Stimulated activated CD4-positive, alpha-beta T cell treated with anti-CD3 and anti-CD28 coated beads, Interleukin-4, amount 100 ng/mL, for 24 hours (primary cell): Measurements from ENCODE around the gene DDIAS.
"Not testable (repeated sequence)": the region's sequence is repeated elsewhere in the genome, so short reads cannot be mapped to it uniquely, and the experiment has no call there.

Source experiments
- DNase-seq: peaks from one replicate; pipeline ENCODE4 v3.0.0-alpha.2; 2020

Gene DDIAS, protein sequence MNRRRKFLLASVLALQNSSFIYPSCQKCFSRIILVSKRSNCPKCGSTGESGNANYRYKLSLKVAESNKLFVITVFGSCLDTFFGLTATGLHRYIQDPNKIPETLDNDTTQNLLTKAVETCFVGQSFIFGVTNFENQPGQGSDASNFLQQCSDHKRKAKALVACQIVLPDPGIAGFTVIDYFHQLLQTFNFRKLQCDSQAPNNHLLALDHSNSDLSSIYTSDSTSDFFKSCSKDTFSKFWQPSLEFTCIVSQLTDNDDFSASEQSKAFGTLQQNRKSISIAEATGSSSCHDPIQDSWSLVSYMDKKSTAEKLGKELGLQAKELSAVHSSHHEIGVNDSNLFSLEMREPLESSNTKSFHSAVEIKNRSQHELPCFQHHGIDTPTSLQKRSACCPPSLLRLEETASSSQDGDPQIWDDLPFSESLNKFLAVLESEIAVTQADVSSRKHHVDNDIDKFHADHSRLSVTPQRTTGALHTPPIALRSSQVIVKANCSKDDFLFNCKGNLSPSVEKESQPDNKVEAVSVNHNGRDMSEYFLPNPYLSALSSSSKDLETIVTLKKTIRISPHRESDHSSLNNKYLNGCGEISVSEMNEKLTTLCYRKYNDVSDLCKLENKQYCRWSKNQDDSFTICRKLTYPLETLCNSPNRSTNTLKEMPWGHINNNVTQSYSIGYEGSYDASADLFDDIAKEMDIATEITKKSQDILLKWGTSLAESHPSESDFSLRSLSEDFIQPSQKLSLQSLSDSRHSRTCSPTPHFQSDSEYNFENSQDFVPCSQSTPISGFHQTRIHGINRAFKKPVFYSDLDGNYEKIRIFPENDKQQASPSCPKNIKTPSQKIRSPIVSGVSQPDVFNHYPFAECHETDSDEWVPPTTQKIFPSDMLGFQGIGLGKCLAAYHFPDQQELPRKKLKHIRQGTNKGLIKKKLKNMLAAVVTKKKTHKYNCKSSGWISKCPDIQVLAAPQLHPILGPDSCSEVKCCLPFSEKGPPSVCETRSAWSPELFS

DNA sequence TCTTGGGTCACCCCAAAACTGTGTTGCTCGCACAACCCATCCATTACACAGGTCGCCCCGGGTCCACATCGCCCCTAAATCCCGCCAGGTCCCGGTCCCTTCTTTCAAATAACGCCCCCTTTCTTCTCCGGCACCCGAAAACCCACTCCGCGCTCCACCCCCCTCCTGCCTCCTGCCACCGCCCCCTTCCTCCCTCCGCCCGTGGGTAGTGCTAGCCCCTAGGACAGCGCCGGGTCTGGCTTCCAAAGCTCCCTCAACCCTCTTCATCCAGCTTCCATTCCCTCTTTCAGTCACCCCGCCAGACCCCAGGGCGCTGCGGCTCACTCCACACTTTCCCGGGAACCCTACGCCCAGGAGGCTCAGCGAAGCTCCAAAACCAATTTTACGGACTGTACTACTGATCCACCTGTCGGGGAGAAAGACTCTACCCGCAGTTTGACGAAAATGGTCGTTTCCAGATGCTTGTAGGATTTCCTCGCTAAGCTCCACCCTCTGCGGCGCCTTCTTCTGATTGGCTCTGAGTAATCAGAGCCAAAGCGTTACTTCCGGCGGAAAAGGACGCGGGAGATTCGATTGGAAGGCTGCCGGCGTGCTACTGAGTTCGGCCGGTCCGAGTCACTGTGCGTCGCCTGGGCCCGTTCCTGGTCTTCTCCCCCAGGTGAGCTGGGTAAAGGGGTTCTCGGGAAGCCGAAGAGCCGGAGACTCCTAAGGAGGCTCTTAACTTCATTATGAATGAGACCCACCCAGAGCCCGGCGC, at the start of gene DDIAS:
Gene DDIAS (plus strand): TSS at position 572 of the 757 bp plus-strand sequence. CDS start 13,003 bp downstream, outside the sequence.
- DNase-seq, result peak; percentile 96

DNA sequence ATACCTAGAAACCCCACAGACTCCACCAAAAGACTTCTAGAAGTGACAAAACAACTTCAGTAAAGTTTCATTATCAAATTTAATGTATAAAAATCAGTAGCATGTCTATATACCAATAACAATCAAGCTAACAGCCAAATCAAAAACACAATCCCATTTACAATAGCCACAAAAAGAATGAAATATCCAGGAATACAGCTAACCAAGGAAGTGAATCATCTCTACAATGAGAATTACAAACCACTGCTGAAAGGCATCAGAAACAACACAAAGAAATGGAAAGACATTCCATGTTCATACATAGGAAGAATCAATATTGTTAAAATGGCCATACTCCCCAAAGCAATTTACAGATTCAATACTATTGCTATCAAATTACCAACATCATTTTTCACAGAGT, 47.3 kb upstream of the DDIAS start:
- DNase-seq, result no peak

DNA sequence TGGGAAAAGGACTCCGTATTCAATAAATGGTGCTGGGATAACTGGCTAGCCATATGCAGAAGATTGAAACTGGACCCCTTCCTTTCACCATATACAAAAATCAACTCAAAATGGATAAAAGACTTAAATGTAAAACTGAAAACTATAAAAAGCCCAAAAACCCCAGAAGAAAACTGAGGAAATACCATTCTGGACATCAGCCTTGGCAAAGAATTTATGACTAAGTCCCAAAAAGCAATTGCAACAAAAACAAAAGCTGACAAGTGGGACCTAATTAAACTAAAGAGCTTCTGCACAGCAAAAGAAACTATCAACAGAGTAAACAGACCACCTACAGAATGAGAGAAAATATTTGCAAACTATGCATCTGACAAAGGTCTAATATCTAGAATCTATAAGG, 46.6 kb upstream of the DDIAS start:
- DNase-seq, result not testable (repeated sequence)

DNA sequence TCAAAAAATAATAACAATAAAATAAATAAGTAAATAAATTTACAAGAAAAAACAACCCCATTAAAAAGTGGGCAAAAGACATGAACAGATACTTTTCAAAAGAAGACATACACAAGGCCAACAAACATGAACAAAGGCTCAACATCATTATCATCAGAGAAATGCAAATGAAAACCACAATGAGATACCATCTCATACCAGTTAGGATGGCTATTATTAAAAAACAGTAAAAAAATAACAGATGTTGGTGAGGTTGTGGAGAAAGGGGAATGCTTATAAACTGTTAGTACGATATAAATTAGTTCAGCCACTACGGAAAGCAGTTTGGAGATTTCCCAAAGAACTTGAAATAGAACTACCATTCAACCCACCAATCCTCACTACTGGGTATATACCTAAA, 45.9 kb upstream of the DDIAS start:
- DNase-seq, result no peak

DNA sequence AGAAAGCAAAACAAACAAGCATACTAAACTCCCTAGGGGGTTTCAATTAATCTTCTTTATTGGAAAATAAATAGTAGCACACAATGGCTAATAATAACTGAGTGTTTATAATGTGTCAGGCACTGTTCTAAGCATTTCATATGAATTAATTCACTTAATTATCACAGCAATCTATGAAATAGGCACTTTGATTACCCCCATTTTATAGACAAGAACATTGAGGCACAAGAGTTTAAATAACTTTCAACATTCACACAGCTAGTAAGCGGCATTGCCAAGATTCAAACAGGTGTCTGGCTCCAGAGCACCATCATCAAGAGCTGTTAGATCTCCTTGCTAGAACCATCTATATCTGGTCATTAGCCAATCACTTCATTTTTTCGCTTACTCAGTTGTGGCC, 44.4 kb upstream of the DDIAS start:
- no peak for DNase-seq

DNA sequence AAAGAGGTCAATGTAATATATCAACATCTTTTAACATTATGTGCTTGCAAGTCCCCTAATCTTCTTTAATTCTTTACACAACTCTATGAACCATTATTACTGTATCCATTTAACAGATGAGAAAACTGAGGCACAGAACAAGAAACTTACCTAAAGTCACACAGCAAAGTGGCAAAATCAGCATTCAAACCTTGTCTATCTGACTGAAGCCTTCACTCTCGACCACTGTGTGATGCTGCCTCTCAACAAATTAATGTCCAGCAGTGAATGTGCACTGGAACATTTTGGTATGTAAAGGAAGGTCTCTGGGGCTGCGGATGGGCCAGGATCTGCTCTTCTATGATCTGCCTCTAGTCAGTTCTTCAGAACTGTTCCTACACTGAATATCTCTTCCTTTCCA, 43.4 kb upstream of the DDIAS start:
- DNase-seq, result no peak

DNA sequence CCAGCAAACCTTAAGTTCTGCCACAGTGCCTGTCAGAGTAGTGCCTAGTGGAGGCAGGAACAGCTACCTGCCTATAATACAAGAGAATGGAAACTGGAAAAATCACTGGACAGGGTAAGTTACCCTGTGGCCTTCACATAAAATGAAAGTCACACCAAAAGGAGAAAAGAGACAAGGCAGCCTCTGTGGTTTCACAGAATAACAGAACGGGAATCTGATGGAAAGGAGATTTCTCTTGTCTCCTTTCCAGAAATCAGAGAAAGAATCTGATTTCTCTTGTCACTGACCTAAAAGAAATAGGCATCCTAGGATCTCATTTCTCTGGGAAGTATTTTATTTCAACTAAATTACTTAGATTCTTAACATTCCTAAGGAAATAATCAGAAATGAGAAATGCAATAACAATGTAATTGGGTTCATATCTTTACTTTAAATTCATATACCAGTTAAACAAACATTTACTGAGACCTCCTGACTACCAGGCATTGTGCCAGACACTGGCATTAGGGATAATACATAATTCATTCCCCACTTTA, 42.9 kb upstream of the DDIAS start:
- DNase-seq, result no peak

DNA sequence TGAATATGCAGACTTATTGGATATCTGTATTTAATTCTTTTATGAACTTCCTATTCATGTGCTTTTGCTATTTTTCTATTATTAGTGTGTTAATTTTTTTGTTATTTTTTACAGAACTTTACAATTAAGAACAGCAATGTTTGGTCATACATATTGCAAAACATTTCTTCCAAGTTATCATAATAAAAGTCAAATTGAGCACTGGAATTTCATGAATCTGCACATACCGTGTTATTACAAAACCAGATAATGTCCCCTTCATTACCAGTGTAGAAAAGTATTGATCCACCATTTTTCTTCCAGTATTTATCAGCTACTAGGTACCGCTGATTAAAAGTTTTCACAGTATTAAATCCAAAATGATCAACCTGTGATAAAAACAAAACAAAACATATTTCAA, 41.8 kb upstream of the DDIAS start:
- no peak for DNase-seq

DNA sequence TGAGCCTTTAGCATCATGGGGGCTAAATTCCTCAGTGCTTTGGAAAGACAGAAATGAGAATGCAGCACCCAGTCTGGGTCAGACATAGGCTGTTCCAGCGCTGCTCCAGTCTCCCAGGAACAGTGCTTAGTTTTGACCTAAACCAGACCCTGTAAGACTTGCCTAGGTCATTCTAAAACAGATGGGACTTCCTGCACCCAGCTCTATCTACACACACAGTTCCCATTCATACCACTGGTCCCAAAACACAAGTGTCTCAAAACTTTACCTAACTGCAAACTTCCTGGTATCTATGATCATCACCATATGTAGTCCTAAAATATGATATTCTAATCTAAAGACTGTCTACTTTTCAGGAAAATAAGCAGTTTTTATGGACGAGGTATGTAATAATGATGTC, 39.2 kb upstream of the DDIAS start:
- DNase-seq, result no peak

DNA sequence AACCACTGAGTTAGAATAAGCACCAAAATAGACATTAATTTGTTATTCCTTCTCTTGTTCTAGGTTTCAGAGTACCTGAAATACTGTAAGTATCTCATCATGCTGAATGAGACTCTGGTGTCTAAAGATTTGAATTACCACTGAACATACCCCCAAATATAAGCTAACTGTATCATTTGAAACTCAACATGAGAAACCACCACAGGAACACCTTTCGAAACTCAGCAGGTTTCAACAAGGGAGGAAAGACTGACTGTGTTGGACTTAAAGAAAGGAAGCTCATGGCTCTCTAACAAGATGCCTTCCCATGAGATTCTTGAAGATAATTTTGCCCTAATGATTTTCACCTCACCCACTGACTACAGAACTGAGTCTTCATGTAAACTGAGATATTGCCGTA, 38.3 kb upstream of the DDIAS start:
- DNase-seq, result no peak

DNA sequence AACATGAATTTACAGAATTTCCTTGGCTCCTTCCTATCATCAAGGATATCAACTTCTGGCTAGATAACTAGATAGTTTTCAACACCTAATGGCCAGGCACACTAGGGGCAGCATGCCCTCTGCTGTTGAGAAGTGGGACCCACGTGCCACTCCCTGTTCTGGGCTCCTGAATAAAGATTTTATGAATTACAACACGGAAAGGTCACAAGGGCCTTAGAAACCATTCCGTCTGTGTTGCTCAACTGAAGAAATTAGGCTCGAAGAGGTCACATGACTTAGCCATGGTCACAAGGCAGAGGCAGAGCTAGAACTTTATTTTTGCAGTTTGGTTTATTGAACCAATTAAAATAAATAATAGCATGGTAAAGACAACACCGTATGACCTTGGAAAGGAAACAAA, 37.3 kb upstream of the DDIAS start:
- no peak for DNase-seq

DNA sequence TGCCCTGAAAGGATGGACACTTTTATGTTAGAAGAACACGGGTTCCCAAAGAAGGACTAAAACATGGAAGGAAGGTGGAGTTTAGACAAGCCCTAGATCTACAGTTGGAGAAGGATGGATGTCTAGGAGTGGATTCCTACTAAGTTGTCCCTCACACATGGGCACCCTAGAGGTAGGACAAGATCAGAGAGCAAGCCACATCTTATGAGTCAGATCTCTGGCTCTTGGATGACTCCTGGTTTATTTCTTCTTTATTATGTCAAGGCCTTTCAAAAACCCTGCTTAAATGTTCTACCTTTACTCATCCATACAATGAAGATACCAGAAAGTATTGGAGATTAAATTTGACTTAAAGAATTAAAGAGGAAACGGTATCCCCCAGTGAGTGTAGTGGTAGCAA, 35.7 kb upstream of the DDIAS start:
- no peak for DNase-seq

DNA sequence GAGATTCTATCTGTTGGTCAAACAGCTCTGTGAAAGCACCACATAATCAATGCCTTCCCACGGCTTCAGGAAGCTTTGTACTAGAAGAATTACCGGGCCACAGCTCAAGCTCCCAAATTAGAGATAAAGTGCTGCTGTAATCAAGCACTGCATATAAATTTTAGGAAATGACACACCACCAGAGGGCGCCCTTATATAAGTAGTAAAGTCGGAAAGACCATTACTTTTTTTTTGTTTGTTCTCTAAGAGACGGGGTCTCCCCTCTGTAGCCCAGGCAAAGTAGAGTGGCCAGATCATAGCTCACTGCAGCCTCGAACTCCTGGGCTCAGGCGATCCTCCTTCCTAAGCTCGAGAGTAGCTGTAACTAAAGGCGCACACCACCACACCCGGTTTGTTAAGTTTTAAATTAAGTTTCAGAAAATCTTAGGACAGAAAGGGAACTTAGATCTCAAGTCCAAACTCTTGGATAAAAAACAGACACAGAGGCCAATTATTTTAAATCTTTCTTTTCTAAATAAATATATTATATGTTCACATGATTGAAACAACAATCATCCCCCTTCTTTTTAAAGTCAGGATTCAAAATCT, 33.9 kb upstream of the DDIAS start:
- DNase-seq, result peak; percentile 84

DNA sequence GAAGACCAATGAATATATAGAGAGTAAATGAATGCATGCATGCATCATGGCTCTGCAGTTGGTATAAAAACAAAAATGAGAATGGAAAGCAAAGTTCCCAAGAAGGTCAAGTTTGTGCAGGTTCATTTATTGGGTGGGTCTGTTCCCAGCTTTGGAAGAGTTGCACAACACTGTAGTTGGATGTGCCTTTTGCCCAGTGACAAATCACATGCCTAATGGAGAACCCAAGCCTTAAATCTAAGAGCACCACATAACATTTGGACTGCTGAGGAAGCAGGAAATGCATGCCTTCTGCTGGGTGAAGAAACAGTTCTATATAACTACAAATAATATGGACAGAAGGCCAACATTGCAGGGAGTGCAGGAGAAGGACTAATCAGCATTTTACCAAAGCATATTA, 31.9 kb upstream of the DDIAS start:
- DNase-seq, result no peak

DNA sequence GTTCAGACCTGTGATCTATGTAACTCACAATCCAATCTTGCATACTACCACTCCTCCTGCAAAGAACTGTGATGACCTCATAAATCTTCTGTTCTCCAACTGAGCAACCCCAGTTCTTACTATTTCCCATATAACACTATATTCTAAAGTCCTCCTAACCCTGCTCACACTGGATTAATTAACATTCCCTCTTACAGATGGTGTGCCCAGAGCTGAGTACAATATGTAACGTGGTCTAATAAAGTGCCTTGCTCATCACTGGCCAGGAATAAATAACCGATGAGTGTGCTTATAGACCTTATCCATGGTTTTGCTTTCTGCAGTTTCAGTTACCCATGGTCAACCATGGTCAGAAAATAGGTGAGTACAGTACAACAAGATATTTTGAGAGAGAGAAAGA, 29.9 kb upstream of the DDIAS start:
- DNase-seq, result no peak

DNA sequence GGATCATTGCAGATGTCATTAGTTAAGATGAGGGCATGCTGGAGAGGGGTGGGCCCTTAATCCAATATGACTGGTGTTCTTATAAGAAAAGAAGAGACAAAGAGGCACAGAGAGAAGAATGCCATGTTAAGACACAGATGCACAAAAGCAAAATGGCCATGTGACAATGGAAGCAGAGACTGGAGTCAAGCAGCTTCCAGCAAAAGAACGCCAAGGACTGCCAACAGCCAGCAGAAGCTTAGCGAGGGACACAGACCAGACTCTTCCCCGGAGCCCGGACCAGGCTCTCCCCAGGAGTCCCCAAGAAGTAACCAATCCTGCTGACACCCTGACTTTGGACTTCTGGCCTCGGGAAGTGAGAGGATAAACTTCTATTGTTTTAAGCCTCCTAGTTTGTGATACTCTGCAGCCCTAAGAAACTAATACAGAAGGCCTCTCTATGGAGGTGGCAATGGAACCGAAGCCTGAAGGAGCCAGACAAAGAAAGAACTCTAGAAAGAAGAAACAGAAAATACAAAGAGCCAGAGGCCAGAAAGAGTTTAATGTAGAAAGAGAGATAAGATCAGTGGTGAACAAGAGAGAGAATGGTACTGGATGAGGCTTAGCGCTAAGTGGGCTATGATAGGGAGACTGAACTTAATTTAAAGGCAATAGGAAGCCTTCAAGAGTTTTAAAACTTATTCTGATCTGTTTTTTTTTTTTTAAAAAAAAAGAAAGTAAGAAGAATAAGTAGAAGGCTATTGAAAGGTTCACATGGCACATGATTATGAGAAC, 29.0 kb upstream of the DDIAS start:
- DNase-seq, result no peak

DNA sequence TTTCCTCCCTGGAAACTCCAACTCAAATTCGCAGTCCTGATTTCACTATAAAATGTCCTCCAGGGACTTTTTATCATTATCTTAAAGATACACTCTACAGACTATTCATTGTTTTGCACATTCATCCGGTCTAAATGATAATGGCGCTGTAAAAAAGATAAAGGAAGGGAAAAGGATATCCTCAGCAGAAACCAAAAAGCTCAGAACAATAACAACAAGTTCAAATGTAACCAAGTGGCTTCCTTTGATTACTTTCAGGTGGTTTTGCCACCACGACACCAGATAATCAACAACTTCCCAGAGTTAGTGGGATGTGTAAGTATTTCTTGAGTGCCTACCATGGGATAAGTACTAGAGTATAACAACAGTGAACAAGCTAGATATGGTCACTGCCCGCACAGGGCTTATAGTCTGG, 27.6 kb upstream of the DDIAS start:
- DNase-seq, result no peak

DNA sequence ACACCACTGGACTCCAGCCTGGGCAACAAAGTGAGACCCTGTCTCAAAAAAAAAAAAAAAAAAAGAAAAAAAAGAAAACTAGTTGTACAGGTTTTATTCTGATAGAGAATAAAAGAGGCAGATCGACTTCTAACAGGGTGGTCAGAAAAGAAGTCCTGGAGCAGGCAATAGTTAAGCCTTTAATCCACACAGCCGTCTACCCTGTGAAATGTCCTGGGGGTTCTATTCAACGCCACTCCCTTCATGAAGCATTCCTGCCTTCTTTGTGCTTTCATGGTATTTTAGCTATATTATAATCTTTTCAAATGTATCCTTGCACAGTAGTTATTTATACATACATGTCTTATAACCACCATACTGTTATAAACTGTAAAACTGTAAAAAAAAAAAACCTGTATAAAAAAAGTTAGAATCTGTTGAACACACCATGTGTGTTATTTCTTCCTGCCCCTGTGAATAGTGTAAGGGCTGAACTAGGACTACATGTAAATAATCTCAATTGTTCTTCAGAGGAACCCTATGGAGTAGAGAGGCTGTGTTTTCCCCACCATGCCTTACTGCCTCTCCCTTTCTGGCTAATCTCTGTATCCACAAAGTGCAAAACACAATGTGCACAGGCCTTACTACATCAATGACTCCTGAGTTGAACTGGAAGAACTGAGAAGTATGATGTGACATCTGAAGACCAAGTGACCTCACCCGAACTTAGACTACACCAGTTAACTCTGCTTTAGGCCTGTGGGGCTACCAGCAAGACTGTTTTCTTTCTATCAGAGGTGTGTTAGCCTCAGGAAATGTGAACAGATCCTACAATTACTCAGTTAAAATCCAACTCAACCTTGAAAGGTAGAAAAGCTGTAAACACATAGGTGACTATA, 26.7 kb upstream of the DDIAS start:
- no peak for DNase-seq

DNA sequence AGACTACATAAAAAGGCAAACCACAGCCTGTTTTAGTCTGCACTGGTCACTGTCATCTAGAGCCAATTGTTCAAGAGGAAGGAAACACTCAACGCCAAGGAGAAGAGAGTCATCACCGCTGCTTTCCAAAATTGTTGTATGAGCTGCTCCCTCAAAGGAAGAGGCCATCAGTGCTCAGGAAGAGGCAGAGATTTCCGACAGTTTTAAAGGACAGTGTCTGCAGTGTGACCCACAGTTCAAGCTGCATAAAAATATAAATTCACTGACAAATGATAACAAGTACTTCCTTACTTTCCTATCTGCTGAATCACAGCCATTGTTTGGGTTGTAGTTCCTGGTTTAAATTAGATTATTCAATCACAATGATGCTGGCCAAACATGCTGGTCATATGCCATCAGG, 17.7 kb upstream of the DDIAS start:
- no peak for DNase-seq

DNA sequence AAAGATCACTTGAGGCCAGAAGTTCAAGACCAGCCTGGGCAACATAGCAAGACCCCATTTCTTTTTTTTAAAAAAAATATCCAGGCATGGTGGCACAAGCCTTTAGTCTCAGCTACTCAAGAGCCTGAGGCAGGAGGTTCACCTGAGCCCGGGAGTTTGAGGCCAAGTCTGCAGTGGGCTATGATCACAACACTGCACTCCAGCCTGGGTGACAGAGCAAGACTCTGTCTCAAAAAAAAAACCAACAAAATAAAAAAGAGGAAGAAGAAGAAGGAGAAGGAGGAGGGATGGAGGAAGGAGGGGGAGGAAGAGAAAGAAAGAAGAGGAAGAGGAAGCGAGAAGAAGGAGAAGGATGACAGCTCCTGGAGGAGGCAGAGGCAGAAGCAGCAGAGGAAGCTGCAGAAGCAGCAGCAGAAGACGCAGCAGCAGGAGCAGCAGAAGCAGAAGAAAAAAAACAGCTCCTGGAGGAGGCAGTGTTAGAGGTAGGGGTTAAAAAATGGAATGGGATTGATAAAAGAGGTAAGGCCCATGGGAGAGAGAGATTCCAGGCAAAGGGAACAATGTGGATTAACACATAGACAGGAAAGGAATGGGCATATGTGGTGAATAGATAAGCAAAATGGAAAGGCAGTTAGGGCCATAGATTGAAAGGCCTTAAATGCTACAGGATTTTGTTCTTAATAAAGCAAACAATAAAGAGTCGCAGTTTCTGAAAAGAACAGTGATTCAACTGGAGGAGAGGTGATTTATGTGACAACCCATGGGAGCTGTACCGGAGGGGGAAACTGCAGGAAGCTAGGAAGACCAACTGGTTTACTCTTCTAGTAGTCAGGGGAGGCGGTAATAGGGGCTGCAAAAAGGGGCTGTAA, 12.2 kb upstream of the DDIAS start:
- DNase-seq, result no peak
